ENCODE results near the gene TNFAIP8L3. TPM values are rescaled to one million over a fixed set of nuclear protein-coding genes. Genes with fewer than 3 reads are reported as not detected.

Gene TNFAIP8L3
- total and polyA plus RNA-seq, 9 of the 15 experiments (the other 6 are each of a cell fraction or from before 2014, with no cell fraction given) = 0.13 TPM; not detected in 8

GRCh38 chr15:51038162-51038973 is 56.3 kb downstream of the TNFAIP8L3 start (continued):
- TF ChIP-seq ZNF395 (CRISPR knock-in tag; IDR thresholded peaks at IDR 0.05) (no peak), USF2 (CRISPR knock-in tag; IDR thresholded peaks at IDR 0.05) (no peak), TFAM (CRISPR knock-in tag; conservative IDR thresholded peaks at IDR 0.05) (no peak), CTCFL (IDR thresholded peaks at IDR 0.05; ENCODE audit: borderline replicate concordance, insufficient read depth, low read depth, low read length, poor library complexity, severe bottlenecking) (peak; percentile 68), PREB (CRISPR knock-in tag; IDR thresholded peaks at IDR 0.05) (0 out of 2 replicates have a peak, but pooled peaks have one; percentile 82), CTBP1 (IDR thresholded peaks at IDR 0.05; ENCODE audit: borderline replicate concordance) (no peak)

Measured in K562 (cell line).